Amygdala (tissue), 56 donors: Measurements from ENCODE around the gene FAM81A.
"Not testable (repeated sequence)": the region's sequence is repeated elsewhere in the genome, so short reads cannot be mapped to it uniquely, and the experiment has no call there.

ENCODE experiments used
- DNase-seq, 56 donors: peaks; one replicate each; lab custom pipeline; 2025; lab: John Stamatoyannopoulos, UW

The FAM81A gene

GRCh38 chr15:59473226-59473625, 35.2 kb downstream of the FAM81A start:
- DNase-seq, result no peak

GRCh38 chr15:59475161-59475560, 37.2 kb downstream of the FAM81A start:
- not testable (repeated sequence) for DNase-seq

- DNase-seq, result no peak
These were observed 46.4 kb downstream of the FAM81A start for GRCh38 chr15:59484399-59484798.

- no peak for DNase-seq
These were observed 47.0 kb downstream of the FAM81A start for GRCh38 chr15:59485036-59485435.

GRCh38 chr15:59489485-59489884, 51.5 kb downstream of the FAM81A start:
- DNase-seq, result not testable (repeated sequence)

- DNase-seq, result peak in 2 of 56 donors; percentile 4 to 11
These were observed 53.1 kb downstream of the FAM81A start for GRCh38 chr15:59491062-59491461.

- peak in 52 of 56 donors; percentile 5 to 84 (median 43) for DNase-seq
These were observed 54.7 kb downstream of the FAM81A start for GRCh38 chr15:59492389-59493377.

GRCh38 chr15:59501597-59501996, 63.6 kb downstream of the FAM81A start:
- no peak for DNase-seq

GRCh38 chr15:59515190-59515589, 77.2 kb downstream of the FAM81A start:
- no peak for DNase-seq

- DNase-seq, result no peak
These were observed 78.9 kb downstream of the FAM81A start for GRCh38 chr15:59516655-59517461.

- no peak for DNase-seq
These were observed 81.3 kb downstream of the FAM81A start for GRCh38 chr15:59519329-59519728.

- no peak for DNase-seq
These were observed 83.5 kb downstream of the FAM81A start for GRCh38 chr15:59521443-59521842.

GRCh38 chr15:59522988-59523461, 85.0 kb downstream of the FAM81A start:
- no peak for DNase-seq

GRCh38 chr15:59523702-59524101, 85.7 kb downstream of the FAM81A start:
- DNase-seq, result no peak

GRCh38 chr15:59524331-59524731, 86.3 kb downstream of the FAM81A start:
- peak in 1 of 56 donors; percentile 6 for DNase-seq

- DNase-seq, result not testable (repeated sequence)
These were observed 88.5 kb downstream of the FAM81A start for GRCh38 chr15:59526466-59526865.

- no peak for DNase-seq
These were observed 90.4 kb downstream of the FAM81A start for GRCh38 chr15:59528429-59528828.

- peak in 55 of 56 donors; percentile 15 to 93 (median 66) for DNase-seq
These were observed 91.0 kb downstream of the FAM81A start for GRCh38 chr15:59528961-59529402.

- no peak for DNase-seq
These were observed 93.2 kb downstream of the FAM81A start for GRCh38 chr15:59531066-59531675.

GRCh38 chr15:59532770-59533379, 94.9 kb downstream of the FAM81A start:
- DNase-seq, result no peak
